ENCODE results near the gene RFWD3. TPM values are rescaled to one million over a fixed set of nuclear protein-coding genes. Genes with fewer than 3 reads are reported as not detected.
A peak's percentile ranks its signal among the peaks of the same experiment; 100 is the strongest.

Gene RFWD3, protein sequence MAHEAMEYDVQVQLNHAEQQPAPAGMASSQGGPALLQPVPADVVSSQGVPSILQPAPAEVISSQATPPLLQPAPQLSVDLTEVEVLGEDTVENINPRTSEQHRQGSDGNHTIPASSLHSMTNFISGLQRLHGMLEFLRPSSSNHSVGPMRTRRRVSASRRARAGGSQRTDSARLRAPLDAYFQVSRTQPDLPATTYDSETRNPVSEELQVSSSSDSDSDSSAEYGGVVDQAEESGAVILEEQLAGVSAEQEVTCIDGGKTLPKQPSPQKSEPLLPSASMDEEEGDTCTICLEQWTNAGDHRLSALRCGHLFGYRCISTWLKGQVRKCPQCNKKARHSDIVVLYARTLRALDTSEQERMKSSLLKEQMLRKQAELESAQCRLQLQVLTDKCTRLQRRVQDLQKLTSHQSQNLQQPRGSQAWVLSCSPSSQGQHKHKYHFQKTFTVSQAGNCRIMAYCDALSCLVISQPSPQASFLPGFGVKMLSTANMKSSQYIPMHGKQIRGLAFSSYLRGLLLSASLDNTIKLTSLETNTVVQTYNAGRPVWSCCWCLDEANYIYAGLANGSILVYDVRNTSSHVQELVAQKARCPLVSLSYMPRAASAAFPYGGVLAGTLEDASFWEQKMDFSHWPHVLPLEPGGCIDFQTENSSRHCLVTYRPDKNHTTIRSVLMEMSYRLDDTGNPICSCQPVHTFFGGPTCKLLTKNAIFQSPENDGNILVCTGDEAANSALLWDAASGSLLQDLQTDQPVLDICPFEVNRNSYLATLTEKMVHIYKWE
- polyA plus RNA-seq (ENCODE audit: insufficient read length in 12 of 12), result 10 to 100 TPM in 7 of 12 donors, 1 to 10 TPM in 4, not detected in 1; 6.1 to 20.4 (median 13.2) TPM
- long read RNA-seq, donor 1, partial matches to known transcripts, result 0 of 3 reads
- long read RNA-seq, donor 1, other reads (novel, unspliced or antisense), result 0 of 3 reads
- long read RNA-seq, donor 2, result 0 reads
- long read RNA-seq, donor 3, partial matches to known transcripts, result 0 of 2 reads
- long read RNA-seq, donor 3, other reads (novel, unspliced or antisense), result 0 of 2 reads
- long read RNA-seq, donor 4, result 0 reads
- long read RNA-seq, donor 5, partial matches to known transcripts, result 0 of 2 reads
- long read RNA-seq, donor 5, other reads (novel, unspliced or antisense), result 0 of 2 reads
- long read RNA-seq, donor 6, full-length matches to known transcripts, result 1 of 1 reads
- long read RNA-seq, donor 6, partial matches to known transcripts, result 0 of 1 reads
- long read RNA-seq, donor 6, other reads (novel, unspliced or antisense), result 0 of 1 reads
- long read RNA-seq, donor 7, partial matches to known transcripts, result 0 of 2 reads
- long read RNA-seq, donor 7, other reads (novel, unspliced or antisense), result 0 of 2 reads
- long read RNA-seq, donor 8, partial matches to known transcripts, result 0 of 1 reads
- long read RNA-seq, donor 8, other reads (novel, unspliced or antisense), result 0 of 1 reads
- long read RNA-seq, donor 9, result 0 reads
- long read RNA-seq, donor 10, result 0 reads
- long read RNA-seq, donor 11, result 0 reads

DNA sequence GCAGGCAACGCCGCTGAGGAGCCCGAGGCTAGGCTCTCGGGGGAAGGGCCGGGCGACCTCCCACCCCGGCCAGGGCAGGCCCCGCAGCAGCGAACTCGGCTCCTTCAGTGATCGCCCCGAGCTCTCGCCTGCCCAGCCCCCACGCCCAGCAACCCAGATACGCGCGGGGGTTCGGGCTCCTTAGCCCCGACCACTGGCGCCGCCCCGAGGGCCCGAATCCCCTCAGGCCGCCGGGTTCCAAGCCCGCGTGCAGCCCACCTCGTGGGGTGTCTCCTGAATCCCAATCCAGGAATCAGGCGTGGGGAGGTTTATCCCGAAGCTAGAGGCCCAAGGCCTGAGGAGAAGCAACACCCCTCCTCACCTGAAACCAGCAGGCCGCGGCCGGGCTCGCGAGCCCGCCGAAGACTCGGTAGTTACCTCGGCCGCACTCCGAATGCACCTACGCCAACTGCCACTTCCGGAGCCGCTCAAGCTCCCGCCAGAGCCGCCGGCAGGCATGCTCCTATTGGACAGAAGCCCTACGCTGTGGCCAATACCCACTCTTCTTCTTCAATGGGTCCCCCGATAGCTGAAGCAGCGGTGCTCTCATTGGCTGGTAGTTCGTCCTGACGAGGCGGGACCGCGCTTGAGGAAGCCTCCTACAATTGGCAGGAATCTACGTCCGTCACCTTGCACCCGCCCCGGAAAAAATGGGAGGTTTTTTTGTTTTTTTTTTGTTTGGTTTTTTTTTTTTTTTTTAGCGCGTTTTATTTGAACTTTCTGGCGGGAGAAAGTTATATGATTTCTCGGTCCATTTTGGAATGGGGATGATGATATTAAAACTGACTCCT is at the start of gene RFWD3:
RFWD3 (minus strand) TSS at position 453 of the 830 bp plus-strand sequence. CDS start 5,428 bp downstream, outside the sequence.
- peak; percentile 98 for DNase-seq

DNA sequence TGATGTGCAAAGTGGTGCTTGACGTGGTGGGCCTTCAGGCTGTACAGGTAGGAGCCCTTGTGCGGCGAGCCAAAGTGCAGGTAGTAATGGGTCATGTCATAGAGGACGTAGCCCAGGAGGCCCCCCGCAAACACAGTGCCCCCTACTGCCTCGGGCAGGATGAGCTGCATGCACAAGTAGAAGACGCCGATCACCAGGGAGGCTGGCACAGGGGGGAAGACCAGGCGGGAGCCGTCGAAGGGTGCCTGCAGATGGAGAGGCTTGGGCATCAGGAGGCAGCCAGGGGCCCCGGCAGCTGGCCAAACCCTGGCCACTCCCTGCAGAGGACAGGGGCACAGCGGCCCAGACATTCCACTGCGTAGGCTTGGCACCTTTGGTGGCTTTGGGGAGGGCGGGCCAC is 49.7 kb upstream of the RFWD3 start:
- no peak for DNase-seq

DNA sequence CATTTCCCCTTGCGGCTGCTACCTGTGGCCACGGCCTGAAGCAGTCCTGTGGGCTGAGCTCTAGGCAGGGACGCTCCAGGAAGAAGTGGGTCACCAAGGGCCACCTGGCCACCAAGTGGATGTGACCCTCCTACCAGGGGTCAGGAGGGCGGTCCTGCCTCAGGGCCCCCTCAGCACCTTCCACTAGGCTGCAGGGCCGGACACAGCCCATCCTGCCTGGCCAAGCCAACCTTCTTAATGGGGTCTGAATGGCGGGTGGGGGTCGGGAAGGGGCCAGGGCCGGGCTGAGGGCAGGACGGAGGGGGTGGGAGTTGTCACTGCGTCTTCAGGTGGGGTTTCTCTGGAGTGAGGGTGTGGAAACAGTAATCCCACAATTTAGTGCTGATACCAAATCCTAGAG is 47.2 kb upstream of the RFWD3 start:
- no peak for DNase-seq

DNA sequence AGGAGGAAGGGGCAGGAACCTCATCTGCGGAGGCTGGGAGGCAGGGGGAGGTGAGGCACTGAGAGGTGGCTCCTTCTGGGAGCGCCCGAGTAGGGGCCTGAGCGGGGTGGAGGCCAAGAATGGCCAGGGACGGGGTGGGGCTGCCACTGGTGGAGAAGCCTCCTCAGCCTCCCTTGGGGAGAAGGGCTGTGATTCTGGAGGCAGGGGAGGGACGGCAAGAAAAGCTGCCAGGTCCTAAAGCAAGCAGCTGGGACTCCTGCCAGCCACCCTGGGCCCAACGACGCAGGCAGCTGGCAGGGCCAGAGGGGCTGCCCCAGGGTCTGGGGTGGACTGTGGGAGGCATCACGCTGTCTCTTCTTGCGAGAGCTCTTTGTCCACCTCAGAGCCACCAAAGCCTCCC is 46.6 kb upstream of the RFWD3 start:
- DNase-seq, result no peak

DNA sequence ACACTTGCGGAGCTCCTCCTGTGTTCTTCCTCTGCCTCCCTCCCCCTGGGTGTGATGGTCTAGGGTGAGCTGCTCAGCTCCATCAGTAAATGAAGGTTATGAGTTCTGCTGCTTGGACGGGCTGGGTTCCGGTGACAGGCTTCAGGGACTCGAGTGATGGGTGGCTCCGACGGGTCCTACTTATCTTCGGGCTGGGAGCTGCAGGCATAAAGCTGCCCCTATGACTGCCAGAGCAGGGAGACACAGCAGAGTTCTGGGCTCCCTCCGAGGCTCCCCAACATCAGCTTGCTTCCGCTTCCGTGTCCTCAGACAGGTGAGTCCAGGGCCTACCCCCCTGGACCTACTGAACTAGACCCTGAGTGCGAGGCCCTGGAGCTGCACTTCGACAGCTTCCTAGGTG is 45.3 kb upstream of the RFWD3 start:
- DNase-seq, result no peak

DNA sequence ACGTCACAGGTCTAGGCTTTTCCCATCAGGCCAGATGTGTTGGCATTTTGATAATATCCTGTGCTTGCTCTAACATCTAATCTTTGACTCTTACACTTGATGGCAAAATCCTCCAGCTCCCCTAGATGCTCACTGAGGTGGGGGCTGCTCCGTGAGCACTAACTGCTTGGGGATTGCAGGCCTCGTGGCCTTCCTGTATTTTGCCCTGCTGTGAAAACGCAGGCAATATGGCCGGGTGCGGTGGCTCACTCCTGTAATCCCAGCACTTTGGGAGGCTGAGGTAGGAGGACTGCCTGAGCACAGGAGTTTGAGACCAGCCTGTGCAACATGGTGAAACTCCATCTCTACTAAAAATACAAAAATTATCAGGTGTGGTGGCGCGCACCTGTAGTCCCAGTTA is 43.7 kb upstream of the RFWD3 start:
- DNase-seq, result no peak

DNA sequence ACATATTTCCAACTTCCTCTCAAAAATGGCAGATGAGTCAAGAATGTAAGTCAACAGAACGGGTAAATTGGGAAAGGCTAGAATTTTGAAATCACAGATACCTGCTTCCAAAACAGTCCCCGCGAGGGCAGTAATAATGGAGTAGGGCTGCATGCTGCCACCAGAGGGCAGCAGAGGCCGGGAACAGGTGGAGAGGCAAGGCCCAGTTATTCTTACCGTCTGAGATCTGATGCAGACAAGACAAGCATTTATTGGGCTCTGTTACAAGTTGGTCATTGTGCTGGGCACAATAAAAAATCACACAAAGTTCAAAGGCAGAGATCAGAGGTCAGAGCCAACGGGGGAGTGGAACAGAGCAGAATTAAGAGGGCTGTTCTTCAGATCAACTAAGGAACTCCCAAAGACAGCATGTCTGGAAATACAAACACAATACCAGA is 42.8 kb upstream of the RFWD3 start:
- peak; percentile 74 for DNase-seq

DNA sequence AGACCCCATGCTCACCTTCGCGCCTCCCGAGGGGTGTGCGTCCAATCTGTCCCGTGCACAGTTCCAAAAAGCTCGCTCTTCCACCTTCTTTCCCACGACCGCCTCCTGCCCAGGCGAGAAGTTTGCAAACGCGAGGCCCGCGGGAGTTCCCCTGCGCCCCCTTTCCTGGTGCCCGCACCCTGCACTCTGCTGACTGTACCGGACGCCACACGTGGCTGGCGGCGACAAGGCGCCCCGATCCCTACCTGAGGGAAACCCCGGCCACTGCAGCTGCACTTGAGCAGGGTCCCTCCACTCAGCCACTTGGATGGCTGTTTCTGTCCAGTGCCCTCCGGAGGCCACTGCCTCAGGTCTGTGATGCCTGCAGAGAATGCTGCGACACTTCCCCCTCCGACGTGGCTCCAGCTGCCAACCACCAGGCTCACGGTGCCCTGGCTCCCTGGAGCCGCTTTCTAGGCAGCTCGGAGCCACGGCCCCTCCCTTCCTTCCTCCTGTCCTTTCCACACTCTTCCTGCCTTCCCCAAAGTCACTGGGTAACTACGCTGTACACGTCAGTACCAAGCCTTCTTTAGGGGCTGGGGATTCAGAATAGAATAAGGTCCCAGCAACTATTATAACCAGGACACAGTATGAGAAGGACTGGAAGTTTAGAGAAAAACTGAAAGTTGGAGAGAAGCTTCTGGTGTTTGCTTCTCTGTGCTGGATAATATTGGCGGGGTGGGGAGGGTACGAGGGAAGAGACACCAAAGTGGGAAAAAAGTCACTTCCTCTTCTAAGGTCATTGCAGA is 34.0 kb upstream of the RFWD3 start, which contains the start of gene MLKL:
MLKL (minus strand) TSS at position 425 of the 788 bp plus-strand sequence. CDS start 5,105 bp downstream, outside the sequence.
- peak; percentile 28 for DNase-seq

DNA sequence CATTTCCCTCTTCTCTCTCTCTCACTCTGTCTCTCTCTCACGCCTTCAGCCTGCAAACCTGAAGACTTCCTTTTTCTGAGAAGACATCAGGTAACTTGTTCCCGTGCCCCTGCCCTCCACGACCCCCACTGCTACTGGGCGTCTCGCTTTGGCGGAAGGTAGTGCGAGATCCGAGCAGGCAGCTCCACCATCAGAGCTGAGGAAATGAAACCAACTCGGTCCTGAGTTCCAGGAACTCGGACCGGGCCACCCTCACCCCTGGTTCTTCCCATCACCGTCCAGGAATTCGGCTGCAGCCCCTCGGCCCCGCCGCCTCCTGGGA is 33.4 kb upstream of the RFWD3 start:
- peak; percentile 9 for DNase-seq

DNA sequence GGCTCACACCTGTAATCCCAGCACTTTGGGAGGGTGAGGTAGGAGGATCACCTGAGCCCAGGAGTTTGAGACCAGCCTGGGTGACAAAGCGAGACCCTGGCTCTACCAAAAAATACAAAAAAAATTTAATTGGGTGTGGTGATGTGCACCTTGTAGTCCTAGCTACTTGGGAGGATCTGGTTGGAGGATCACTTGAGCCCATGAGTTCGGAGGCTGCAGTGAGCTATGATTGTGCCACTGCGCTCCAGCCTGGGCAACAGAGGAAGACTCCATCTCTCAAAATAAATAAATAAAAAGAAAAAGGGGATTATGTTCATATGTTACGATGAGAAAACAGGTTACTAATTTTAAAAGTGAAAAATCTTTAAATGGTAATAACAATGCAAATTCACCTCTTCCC is 33.0 kb upstream of the RFWD3 start:
- no peak for DNase-seq

DNA sequence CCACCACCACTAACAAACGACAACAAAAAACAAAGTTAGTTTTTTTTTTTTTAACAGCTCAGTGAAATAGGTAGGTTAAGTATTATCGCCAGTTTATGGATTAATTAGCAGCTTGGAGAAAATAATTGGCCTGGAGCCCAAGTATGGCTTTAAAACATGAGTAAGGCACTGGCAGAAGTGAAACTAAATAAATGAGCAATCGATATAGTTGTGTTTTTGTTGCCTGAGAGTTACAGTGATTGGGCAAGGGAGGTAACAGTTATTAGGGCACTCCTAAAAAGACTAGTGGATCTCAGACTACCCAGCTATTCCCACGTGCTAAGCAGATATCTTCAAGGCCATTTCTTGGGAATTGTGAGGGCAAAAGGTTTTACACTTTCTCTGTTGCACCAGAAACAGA is 31.5 kb upstream of the RFWD3 start:
- DNase-seq, result no peak

DNA sequence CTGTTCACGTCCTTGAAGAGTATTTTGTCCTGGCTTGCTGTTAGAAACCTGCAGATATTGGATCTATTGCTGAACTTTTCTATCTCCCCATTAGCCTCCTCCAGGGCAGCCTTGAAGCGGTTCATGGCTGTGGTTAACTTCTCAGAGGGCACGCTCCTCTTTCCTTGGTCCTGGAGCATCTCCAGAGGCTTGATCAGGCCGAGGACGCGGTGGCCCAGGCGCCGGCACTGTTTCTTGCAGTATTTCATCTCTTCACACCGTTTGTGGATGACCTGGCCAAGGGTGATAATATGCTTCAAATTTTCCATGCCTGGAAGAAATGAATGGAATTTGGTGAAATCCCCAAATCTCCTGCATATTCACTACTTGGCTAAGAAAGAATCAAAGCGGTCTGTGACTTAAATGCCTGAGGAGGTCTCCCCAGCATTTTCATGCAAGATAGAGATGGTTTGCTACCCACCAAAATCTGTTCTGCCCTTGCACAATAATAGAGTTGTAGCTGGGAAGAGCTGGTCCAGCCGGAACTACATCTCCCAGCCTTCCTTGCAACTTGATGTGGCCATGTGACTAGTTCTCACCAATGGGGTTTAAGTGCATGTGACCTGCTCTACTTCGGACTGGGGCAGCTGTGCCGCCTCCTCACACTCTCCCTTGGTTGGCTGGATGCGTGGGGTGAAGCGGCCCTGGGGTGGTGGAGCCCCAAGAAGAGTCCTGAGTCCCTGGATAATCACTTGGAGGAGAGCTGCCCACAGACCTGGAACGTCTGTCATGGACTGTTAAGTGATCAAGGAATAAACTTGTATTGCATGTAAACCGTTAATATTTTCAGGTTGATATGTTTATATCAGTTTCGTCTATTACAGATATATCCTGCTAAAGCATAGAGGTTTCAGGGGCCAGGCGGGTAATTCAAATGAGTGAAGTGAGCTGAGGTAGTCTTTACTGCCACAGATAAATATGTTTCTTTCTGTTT is 29.1 kb upstream of the RFWD3 start:
- DNase-seq, result peak; percentile 83

DNA sequence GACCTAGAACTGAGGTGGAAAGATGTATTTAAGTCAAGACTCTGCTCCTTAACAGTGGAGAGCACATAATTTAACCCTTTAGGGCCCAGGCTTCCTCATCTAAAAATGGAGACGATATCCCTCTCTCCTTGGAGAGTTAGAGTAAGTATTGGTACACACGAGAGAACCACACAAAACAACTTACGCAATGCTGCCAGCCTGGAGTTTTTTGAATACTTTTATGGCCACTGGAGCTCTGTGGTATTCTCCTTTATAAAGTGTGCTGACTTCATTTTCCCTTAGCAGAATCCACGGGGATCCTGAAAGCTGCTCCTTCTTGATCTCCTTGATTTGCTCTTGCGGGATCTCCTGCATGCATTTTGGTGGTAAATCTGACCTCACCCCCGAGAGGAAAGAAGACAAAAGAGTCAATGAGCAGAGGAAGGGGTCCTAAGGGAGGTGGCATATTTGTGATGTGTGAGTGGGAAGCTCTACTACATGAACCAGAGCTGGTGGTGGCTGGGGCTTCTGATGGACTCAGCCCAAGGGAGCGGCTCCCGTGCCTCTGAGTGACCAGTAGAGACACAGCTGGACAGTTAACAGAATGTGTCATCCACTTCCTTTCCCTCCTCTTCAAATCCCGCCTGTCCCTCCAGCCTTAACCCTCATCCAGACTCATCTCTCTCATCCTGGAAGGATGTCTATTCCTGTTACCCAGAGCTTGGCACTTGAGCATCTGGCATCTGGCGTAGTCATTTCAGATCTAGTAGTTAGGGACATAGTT is 24.6 kb upstream of the RFWD3 start:
- DNase-seq, result no peak

DNA sequence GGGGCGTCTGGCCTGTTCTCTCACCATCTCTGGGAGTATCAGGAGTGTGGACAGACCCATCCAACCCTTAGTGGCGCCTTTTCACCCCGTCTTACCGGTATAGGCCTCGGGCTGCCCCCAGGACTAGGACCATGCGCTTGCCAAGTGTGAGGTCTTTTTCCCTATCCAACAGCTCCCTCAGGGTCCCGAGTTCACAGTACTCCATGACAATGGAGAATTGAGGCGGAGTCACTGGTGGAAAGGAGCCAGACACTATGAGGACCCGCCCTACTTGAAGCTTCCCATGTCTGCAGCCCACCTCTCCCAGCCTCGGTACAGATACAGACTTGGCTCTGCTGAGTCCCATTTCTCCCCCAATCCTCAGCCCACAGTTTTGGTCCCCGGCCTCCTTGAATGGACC is 15.9 kb upstream of the RFWD3 start:
- DNase-seq, result no peak

DNA sequence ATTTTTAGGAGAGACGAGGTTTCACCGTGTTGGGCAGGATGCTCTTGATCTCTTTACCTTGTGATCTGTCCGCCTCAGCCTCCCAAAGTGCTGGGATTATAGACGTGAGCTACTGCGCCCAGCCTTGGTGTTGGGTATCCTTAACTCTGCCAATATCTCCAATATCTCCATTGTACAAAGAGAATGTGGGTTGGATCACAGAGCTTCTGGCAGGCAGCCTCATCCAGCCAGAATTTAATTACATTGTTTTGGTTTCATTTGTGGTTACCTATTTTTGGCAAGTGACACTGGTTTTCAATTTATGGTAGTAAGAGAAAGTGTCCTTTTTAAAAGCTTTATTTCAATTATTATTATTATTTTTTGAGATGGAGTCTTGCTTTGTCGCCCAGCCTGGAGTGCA is 14.0 kb upstream of the RFWD3 start:
- no peak for DNase-seq

DNA sequence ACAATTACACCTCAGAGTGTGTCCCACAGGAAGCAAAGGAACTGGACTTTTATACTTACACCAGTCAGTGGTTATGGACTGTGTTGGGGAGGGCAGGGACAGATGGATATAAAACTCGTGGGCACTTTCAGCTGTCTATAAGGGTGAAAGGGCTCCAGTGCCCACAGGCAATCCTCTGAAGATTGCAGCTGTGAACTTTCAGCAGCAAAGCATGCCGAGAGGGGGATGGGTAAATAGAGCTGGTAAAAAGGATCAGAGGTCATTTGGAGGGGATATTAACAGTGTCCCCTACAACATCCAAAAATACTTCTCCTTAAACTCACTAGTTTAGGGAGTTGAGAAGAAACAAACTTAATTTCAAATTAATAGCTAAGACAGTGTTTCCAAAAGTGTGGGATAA is 13.3 kb upstream of the RFWD3 start:
- DNase-seq, result no peak

DNA sequence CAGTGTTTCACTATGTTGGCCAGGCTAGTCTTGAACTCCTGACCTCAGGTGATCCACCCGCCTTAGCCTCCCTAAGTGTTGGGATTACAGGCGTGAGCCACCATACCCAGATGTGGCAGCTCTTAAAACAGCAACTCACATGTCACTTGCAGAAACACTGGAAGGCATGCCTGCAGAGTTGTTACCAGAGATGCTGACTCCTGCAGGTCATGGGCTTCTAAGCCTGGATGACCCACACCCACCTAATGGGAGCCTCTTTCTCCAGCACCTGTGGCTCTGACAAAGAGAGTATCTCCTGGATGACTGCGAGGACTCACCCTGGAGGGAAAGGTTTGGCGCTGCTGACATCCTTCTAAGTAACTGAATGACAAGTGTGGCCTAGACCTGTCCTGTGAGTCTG is 11.2 kb upstream of the RFWD3 start:
- DNase-seq, result no peak

DNA sequence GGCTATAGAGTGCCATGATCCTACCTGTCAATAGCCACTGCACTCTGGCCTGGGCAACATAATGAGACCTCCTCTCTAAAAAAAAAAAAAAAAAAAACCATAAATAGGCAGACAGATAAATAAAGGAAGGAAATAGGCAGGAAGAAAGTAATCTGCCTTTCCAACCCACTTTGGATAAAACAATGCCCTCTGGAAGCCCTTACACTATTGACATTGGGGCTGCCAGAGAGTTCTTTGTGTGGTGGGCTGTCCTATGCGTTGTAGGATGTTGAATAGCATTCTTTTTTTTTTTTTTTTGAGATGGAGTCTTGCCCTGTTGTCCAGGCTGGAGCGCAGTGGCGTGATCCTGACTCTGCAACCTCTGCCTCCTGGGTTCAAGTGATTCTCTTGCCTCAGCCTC is 7.2 kb upstream of the RFWD3 start:
- DNase-seq, result no peak
